K562 (cell line): ENCODE data around the gene IRF9. TPM values are rescaled to one million over a fixed set of nuclear protein-coding genes. Genes with fewer than 3 reads are reported as not detected.
A peak's percentile ranks its signal among the peaks of the same experiment; 100 is the strongest.

Source experiments
- CEBPB ChIP-seq: fragments of 450-650 bp; IDR thresholded peaks from 2 replicates; pipeline ENCODE4 v1.6.1; 2016; ENCODE audit warnings: missing genetic modification characterization, missing compliant biosample characterization
- CTBP1 ChIP-seq: fragments of 450-650 bp; IDR thresholded peaks from 2 replicates; pipeline ENCODE4 v1.6.1; 2016; ENCODE audit warnings: borderline replicate concordance
- CXXC5 ChIP-seq: fragments of 250-450 bp; sonication (Bioruptor Pico); IDR thresholded peaks from 2 replicates; pipeline ENCODE4 v1.8.0; 2022; ENCODE audit warnings: inconsistent platforms, mild to moderate bottlenecking, moderate library complexity
- KAT8 ChIP-seq: fragments of 450-650 bp; IDR thresholded peaks from 2 replicates; pipeline ENCODE4 v1.6.1; 2016; ENCODE audit warnings: low read depth, mild to moderate bottlenecking
- MEF2D ChIP-seq: conservative IDR thresholded peaks from 2 replicates; pipeline ENCODE4 v1.6.1; 2016; ENCODE audit warnings: low read depth, missing genetic modification characterization, missing compliant biosample characterization
- NBN ChIP-seq: fragments of 450-650 bp; IDR thresholded peaks from 2 replicates; pipeline ENCODE4 v1.6.1; 2016; ENCODE audit warnings: low read depth, mild to moderate bottlenecking
- NFE2L1 ChIP-seq: fragments of 450-650 bp; IDR thresholded peaks from 2 replicates; pipeline ENCODE4 v1.6.1; 2016; ENCODE audit warnings: missing genetic modification characterization, low read depth, mild to moderate bottlenecking, missing compliant biosample characterization, moderate library complexity, borderline replicate concordance
- POU5F1 ChIP-seq: fragments of 150-350 bp; IDR thresholded peaks from 2 replicates; pipeline ENCODE4 v1.6.1; 2014; ENCODE audit warnings: borderline replicate concordance, low read length, low read depth, mild to moderate bottlenecking; ENCODE audit not compliant: partially characterized antibody
- SIN3B ChIP-seq: fragments of 450-650 bp; IDR thresholded peaks from 2 replicates; pipeline ENCODE4 v1.6.1; 2017; ENCODE audit warnings: low read depth, mild to moderate bottlenecking, moderate library complexity
- SP1 ChIP-seq: sonication (generic); formaldehyde crosslinking; IDR thresholded peaks from 2 replicates; pipeline ENCODE4 v1.8.1; 2022; ENCODE audit warnings: mild to moderate bottlenecking, missing genetic modification reagents
- TOE1 ChIP-seq, 2 experiments: fragments of 450-650 bp in 1 of 2; sonication (generic) in 1 of 2; formaldehyde crosslinking in 1 of 2; IDR thresholded peaks; 2 replicates each; pipeline versions ENCODE4 v1.7.1 to v1.8.0; 2016 to 2022; ENCODE audit warnings: borderline replicate concordance in 2 of 2, mild to moderate bottlenecking in 2 of 2, antibody characterized with exemption in 1 of 2, inconsistent platforms in 1 of 2, low read depth in 1 of 2, missing genetic modification reagents in 1 of 2, moderate library complexity in 1 of 2
- ZBTB7A ChIP-seq: IDR thresholded peaks from 2 replicates; pipeline ENCODE4 v1.6.1; 2011; ENCODE audit warnings: low read depth, mild to moderate bottlenecking, low read length, moderate library complexity, borderline replicate concordance; ENCODE audit not compliant: control insufficient read depth
- ZNF586 ChIP-seq: fragments of 450-650 bp; formaldehyde crosslinking; conservative IDR thresholded peaks from 2 replicates; pipeline ENCODE4 v1.4.0; 2020; ENCODE audit warnings: mild to moderate bottlenecking, moderate library complexity
- polyA plus RNA-seq, 8 experiments: library from polyadenylated mRNA; depleted of rRNA in 4 of 8; stranded (reverse) in 5 of 8; unstranded in 3 of 8; fragments of >200 nt; fragmentation: Nextera tagmentation in 2 of 8; fragmentation: Illumina TruSeq in 1 of 8; extraction: Ambion mirVana in 2 of 8; extraction: Trizol in 1 of 8; gene quantifications; 2 replicates each; pipeline versions ENCODE4 v1.2.1 to v1.2.3, GENCODE V29; 2011 to 2014; ENCODE audit warnings: inconsistent platforms in 1 of 8, missing spikeins in 1 of 8
- total RNA-seq, 7 experiments: library from RNA; depleted of rRNA in 6 of 7; stranded (reverse); fragments of >200 nt in 6 of 7; fragmentation: Illumina TruSeq in 2 of 7; extraction: Trizol in 2 of 7; gene quantifications; 2 replicates each; pipeline versions ENCODE4 v1.2.1 to v1.2.3, GENCODE V29; 2011 to 2021; ENCODE audit warnings: low replicate concordance in 1 of 7
- TF ChIP-seq, protein P1 (sequence below), 2 experiments: fragments of 450-650 bp; conservative IDR thresholded peaks; 2 replicates each; pipeline ENCODE4 v1.6.1; 2017; ENCODE audit warnings: mild to moderate bottlenecking in 2 of 2, moderate library complexity in 2 of 2
- TF ChIP-seq, protein P2 (sequence below): fragments of 450-650 bp; IDR thresholded peaks from 2 replicates; pipeline ENCODE4 v1.6.1; 2016; ENCODE audit warnings: missing biosample characterization, missing genetic modification characterization
- TF ChIP-seq, protein P3 (sequence below): fragments of 450-650 bp; IDR thresholded peaks from 2 replicates; pipeline ENCODE4 v1.6.1; 2018; ENCODE audit not compliant: partially characterized antibody
- TF ChIP-seq, protein P4 (sequence below): sonication (generic); formaldehyde crosslinking; IDR thresholded peaks from 2 replicates; pipeline ENCODE4 v1.8.1; 2023; ENCODE audit warnings: mild to moderate bottlenecking, missing genetic modification reagents
- TF ChIP-seq, protein P5 (sequence below), 2 experiments: fragments of 450-650 bp in 1 of 2; sonication (generic) in 1 of 2; formaldehyde crosslinking; conservative IDR thresholded peaks; 2 replicates each; pipeline versions ENCODE4 v1.4.0 to v1.8.1; 2020 to 2022; ENCODE audit warnings: mild to moderate bottlenecking in 1 of 2, missing genetic modification reagents in 1 of 2

Gene IRF9
- total and polyA plus RNA-seq, 9 of the 15 experiments (the other 6 are each of a cell fraction or from before 2014, with no cell fraction given) = 0.79 to 14.8 (median 6.1) TPM

DNA sequence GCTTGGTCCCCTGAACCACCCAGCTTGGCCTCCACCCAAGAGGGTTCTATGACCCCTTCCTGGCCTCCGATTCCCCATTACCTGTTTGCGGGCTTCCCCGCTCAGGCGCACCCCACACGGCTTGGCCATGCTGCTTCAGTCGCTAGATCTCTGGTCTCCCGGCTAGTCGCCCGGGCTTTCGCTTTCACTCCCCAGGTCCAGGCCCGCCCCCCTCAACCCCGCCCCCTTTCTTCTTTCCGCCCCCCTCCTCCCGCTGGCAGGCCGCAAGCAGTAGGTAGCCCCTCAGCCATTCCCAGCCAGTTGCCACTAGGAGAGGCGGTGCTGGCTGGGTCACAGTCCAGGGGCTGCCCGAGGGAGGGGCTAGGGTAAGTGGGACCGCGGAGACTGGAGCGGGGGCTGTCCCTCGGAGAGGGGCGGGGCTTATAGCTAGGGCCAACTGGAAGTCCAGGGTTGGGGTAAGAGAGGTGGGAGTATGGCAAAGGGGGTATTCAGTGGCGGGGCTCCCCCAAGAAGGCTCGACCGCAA lies 14.6 kb upstream of the IRF9 start, which contains the start of gene PSME2 (continued):
- TF ChIP-seq, protein P1, sequence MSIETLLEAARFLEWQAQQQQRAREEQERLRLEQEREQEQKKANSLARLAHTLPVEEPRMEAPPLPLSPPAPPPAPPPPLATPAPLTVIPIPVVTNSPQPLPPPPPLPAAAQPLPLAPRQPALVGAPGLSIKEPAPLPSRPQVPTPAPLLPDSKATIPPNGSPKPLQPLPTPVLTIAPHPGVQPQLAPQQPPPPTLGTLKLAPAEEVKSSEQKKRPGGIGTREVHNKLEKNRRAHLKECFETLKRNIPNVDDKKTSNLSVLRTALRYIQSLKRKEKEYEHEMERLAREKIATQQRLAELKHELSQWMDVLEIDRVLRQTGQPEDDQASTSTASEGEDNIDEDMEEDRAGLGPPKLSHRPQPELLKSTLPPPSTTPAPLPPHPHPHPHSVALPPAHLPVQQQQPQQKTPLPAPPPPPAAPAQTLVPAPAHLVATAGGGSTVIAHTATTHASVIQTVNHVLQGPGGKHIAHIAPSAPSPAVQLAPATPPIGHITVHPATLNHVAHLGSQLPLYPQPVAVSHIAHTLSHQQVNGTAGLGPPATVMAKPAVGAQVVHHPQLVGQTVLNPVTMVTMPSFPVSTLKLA (conservative IDR thresholded peaks at IDR 0.05) = peak; percentile 41 to 48; a peak in 2 of 4 replicates
- TF ChIP-seq KAT8 (no peak), CXXC5 (CRISPR knock-in tag) (0 out of 2 replicates have a peak, but pooled peaks have one; percentile 7), NFE2L1 (tag) (no peak), ZBTB7A (peak; percentile 86), CEBPB (tag) (no peak), MEF2D (no peak), ZNF586 (CRISPR knock-in tag) (no peak), POU5F1 (no peak), SP1 (CRISPR knock-in tag) (peak; percentile 41; the same call in 1 of the 2 replicates), SIN3B (no peak), TOE1 (IDR thresholded peaks at IDR 0.05; ENCODE audit: borderline replicate concordance) (peak; percentile 35; the same call in 1 of the 2 replicates), TOE1 (CRISPR knock-in tag; IDR thresholded peaks at IDR 0.05; ENCODE audit: borderline replicate concordance, low read depth) (no peak), NBN (0 out of 2 replicates have a peak, but pooled peaks have one; percentile 50), CTBP1 (0 out of 2 replicates have a peak, but pooled peaks have one; percentile 15)
- TF ChIP-seq, protein P2, sequence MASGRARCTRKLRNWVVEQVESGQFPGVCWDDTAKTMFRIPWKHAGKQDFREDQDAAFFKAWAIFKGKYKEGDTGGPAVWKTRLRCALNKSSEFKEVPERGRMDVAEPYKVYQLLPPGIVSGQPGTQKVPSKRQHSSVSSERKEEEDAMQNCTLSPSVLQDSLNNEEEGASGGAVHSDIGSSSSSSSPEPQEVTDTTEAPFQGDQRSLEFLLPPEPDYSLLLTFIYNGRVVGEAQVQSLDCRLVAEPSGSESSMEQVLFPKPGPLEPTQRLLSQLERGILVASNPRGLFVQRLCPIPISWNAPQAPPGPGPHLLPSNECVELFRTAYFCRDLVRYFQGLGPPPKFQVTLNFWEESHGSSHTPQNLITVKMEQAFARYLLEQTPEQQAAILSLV (tag) = no peak
- TF ChIP-seq, protein P3, sequence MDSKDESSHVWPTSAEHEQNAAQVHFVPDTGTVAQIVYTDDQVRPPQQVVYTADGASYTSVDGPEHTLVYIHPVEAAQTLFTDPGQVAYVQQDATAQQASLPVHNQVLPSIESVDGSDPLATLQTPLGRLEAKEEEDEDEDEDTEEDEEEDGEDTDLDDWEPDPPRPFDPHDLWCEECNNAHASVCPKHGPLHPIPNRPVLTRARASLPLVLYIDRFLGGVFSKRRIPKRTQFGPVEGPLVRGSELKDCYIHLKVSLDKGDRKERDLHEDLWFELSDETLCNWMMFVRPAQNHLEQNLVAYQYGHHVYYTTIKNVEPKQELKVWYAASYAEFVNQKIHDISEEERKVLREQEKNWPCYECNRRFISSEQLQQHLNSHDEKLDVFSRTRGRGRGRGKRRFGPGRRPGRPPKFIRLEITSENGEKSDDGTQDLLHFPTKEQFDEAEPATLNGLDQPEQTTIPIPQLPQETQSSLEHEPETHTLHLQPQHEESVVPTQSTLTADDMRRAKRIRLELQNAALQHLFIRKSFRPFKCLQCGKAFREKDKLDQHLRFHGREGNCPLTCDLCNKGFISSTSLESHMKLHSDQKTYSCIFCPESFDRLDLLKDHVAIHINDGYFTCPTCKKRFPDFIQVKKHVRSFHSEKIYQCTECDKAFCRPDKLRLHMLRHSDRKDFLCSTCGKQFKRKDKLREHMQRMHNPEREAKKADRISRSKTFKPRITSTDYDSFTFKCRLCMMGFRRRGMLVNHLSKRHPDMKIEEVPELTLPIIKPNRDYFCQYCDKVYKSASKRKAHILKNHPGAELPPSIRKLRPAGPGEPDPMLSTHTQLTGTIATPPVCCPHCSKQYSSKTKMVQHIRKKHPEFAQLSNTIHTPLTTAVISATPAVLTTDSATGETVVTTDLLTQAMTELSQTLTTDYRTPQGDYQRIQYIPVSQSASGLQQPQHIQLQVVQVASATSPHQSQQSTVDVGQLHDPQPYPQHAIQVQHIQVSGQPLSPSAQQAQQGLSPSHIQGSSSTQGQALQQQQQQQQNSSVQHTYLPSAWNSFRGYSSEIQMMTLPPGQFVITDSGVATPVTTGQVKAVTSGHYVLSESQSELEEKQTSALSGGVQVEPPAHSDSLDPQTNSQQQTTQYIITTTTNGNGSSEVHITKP = peak; percentile 43
- TF ChIP-seq, protein P4, sequence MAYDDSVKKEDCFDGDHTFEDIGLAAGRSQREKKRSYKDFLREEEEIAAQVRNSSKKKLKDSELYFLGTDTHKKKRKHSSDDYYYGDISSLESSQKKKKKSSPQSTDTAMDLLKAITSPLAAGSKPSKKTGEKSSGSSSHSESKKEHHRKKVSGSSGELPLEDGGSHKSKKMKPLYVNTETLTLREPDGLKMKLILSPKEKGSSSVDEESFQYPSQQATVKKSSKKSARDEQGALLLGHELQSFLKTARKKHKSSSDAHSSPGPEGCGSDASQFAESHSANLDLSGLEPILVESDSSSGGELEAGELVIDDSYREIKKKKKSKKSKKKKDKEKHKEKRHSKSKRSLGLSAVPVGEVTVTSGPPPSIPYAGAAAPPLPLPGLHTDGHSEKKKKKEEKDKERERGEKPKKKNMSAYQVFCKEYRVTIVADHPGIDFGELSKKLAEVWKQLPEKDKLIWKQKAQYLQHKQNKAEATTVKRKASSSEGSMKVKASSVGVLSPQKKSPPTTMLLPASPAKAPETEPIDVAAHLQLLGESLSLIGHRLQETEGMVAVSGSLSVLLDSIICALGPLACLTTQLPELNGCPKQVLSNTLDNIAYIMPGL (CRISPR knock-in tag) = no peak
- TF ChIP-seq, protein P5, sequence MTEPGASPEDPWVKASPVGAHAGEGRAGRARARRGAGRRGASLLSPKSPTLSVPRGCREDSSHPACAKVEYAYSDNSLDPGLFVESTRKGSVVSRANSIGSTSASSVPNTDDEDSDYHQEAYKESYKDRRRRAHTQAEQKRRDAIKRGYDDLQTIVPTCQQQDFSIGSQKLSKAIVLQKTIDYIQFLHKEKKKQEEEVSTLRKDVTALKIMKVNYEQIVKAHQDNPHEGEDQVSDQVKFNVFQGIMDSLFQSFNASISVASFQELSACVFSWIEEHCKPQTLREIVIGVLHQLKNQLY (CRISPR knock-in tag; conservative IDR thresholded peaks at IDR 0.05) = no peak
